Neural cell (in vitro differentiated cells): ENCODE results near the gene CDCA3. TPM values are rescaled to one million over a fixed set of nuclear protein-coding genes. Genes with fewer than 3 reads are reported as not detected.
"Not testable (repeated sequence)": the region's sequence is repeated elsewhere in the genome, so short reads cannot be mapped to it uniquely, and the experiment has no call there.

Source experiments
- H2AFZ ChIP-seq: fragments of 200-600, 300-800 bp; sonication (generic), shearing (Covaris generic); 2 replicates; pipeline ENCODE4 v1.6.0; 2014; ENCODE audit warnings: low read depth, mild to moderate bottlenecking, antibody characterized with exemption, low read length, moderate library complexity
- H3F3A ChIP-seq: fragments of 200-600 bp; shearing (Covaris generic); 2 replicates; pipeline ENCODE4 v1.6.1; 2016; ENCODE audit warnings: mild to moderate bottlenecking, moderate library complexity, mixed read lengths, antibody characterized with exemption, low read length; ENCODE audit not compliant: insufficient read depth, poor library complexity, severe bottlenecking
- H3K27ac ChIP-seq: fragments of 200-600, 300-800 bp; sonication (generic), shearing (Covaris generic); 2 replicates; pipeline ENCODE4 v1.5.1; 2014; ENCODE audit warnings: mild to moderate bottlenecking, low read length, moderate library complexity
- H3K27me3 ChIP-seq: fragments of 300-800, 200-600 bp; sonication (generic), shearing (Covaris generic); 2 replicates; pipeline ENCODE4 v1.6.0; 2014; ENCODE audit warnings: mild to moderate bottlenecking, low read depth, low read length, moderate library complexity; ENCODE audit not compliant: insufficient read depth
- H3K36me3 ChIP-seq: fragments of 300-800, 200-600 bp; sonication (generic), shearing (Covaris generic); 2 replicates; pipeline ENCODE4 v1.5.1; 2014; ENCODE audit warnings: mild to moderate bottlenecking, antibody characterized with exemption, low read length, moderate library complexity; ENCODE audit not compliant: insufficient read depth
- H3K4me2 ChIP-seq: fragments of 300-800, 200-600 bp; sonication (generic), shearing (Covaris generic); 2 replicates; pipeline ENCODE4 v1.6.0; 2014; ENCODE audit warnings: mild to moderate bottlenecking, low read length
- H3K4me3 ChIP-seq: fragments of 300-800, 200-600 bp; sonication (generic), shearing (Covaris generic); 2 replicates; pipeline ENCODE4 v1.5.1; 2014; ENCODE audit warnings: mild to moderate bottlenecking, low read length, moderate library complexity
- H3K79me2 ChIP-seq: fragments of 200-600 bp; shearing (Covaris generic); replicated peaks from 2 replicates; pipeline ENCODE4 v1.6.0; 2014; ENCODE audit warnings: mild to moderate bottlenecking, low read length, moderate library complexity; ENCODE audit not compliant: insufficient read depth
- H3K9ac ChIP-seq: fragments of 300-800, 200-600 bp; sonication (generic), shearing (Covaris generic); 2 replicates; pipeline ENCODE4 v1.6.1; 2016; ENCODE audit warnings: mild to moderate bottlenecking, low read length, mixed read lengths
- H3K9me2 ChIP-seq: fragments of 200-600 bp; shearing (Covaris generic); 2 replicates; pipeline ENCODE4 v1.6.1; 2016; ENCODE audit warnings: mild to moderate bottlenecking, low read length, mixed read lengths; ENCODE audit not compliant: insufficient read depth
- H3K9me3 ChIP-seq: fragments of 200-600, 300-800 bp; sonication (generic), shearing (Covaris generic); 2 replicates; pipeline ENCODE4 v1.6.1; 2016; ENCODE audit warnings: mild to moderate bottlenecking, mixed run types, low read length, moderate library complexity, mixed read lengths
- H4K20me1 ChIP-seq: fragments of 200-600 bp; shearing (Covaris generic); 2 replicates; pipeline ENCODE4 v1.6.1; 2016; ENCODE audit warnings: mild to moderate bottlenecking, mixed run types; ENCODE audit not compliant: insufficient read depth
- CTCF ChIP-seq: fragments of 450-650 bp; IDR thresholded peaks from 2 replicates; pipeline ENCODE4 v1.5.1; 2014; ENCODE audit warnings: antibody characterized with exemption, mild to moderate bottlenecking, moderate library complexity; ENCODE audit not compliant: poor library complexity, severe bottlenecking
- EP300 ChIP-seq: fragments of 450-650 bp; conservative IDR thresholded peaks from 2 replicates; pipeline ENCODE4 v1.6.1; 2014; ENCODE audit warnings: antibody characterized with exemption, mild to moderate bottlenecking, moderate library complexity; ENCODE audit not compliant: poor library complexity, severe bottlenecking
- EZH2 ChIP-seq: fragments of 200-600, 300-800 bp; shearing (Covaris generic), sonication (generic); IDR thresholded peaks from 2 replicates; pipeline ENCODE4 v1.6.1; 2014; ENCODE audit warnings: antibody characterized with exemption, low read length, borderline replicate concordance, mild to moderate bottlenecking; ENCODE audit not compliant: insufficient read depth, poor library complexity, severe bottlenecking
- MXI1 ChIP-seq: fragments of 450-650 bp; conservative IDR thresholded peaks from 2 replicates; pipeline ENCODE4 v1.6.1; 2014; ENCODE audit warnings: antibody characterized with exemption, mild to moderate bottlenecking; ENCODE audit not compliant: poor library complexity, severe bottlenecking
- POLR2AphosphoS5 ChIP-seq: IDR thresholded peaks from 2 replicates; pipeline ENCODE4 v1.6.1; 2012
- RAD21 ChIP-seq: fragments of 450-650 bp; conservative IDR thresholded peaks from 2 replicates; pipeline ENCODE4 v1.6.1; 2014; ENCODE audit warnings: antibody characterized with exemption, mild to moderate bottlenecking, moderate library complexity
- REST ChIP-seq: IDR thresholded peaks from 2 replicates; pipeline ENCODE4 v1.6.1; 2012; ENCODE audit warnings: borderline replicate concordance
- SMC3 ChIP-seq: fragments of 450-650 bp; conservative IDR thresholded peaks from 2 replicates; pipeline ENCODE4 v1.6.1; 2014; ENCODE audit warnings: antibody characterized with exemption, mild to moderate bottlenecking, moderate library complexity; ENCODE audit not compliant: poor library complexity
- TAF1 ChIP-seq: IDR thresholded peaks from 2 replicates; pipeline ENCODE4 v1.6.1; 2012; ENCODE audit warnings: low read depth
- polyA plus RNA-seq: library from polyadenylated mRNA; depleted of rRNA; stranded (reverse); fragments of >200 nt; gene quantifications from 2 replicates; pipeline ENCODE4 v1.2.3, GENCODE V29; 2014

CDCA3 gene
- polyA plus RNA-seq, 1 donor from 2014 or later = 7.3 TPM

DNA sequence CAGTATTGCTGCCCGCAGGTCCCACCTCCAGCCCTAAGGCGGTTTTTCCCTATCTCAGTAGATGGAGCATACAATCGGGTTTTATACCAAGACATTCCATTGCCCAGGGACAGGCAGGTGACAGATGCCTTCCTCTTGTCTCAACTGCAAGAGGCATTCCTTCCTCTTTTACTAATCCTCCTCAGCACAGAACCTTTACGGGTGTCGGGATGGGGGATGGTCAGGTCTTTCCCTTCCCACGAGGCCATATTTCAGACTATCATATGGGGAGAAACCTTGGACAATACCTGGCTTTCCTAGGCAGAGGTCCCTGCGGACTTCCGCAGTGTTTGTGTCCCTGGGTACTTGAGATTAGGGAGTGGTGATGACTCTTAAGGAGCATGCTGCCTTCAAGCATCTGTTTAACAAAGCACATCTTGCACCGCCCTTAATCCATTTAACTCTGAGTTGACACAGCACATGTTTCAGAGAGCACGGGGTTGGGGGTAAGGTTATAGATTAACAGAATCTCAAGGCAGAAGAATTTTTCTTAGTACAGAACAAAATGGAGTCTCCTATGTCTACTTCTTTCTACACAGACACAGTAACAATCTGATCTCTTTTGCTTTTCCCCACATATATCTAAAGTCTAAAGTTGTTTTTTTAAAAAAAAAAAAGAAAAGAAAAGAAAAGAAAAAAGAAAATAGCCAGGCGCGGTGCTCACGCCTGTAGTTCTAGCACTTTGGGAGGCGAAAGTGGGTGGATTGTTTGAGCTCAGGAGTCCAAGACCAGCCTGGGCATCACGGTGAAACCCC lies 35.3 kb upstream of the CDCA3 start:
- H3K79me2 ChIP-seq, H3F3A ChIP-seq, H3K27me3 ChIP-seq, H3K36me3 ChIP-seq, H3K9me2 ChIP-seq, H3K9me3 ChIP-seq, H3K9ac ChIP-seq, H3K4me3 ChIP-seq, H3K27ac ChIP-seq, H4K20me1 ChIP-seq, H2AFZ ChIP-seq, H3K4me2 ChIP-seq: not testable (repeated sequence)

DNA sequence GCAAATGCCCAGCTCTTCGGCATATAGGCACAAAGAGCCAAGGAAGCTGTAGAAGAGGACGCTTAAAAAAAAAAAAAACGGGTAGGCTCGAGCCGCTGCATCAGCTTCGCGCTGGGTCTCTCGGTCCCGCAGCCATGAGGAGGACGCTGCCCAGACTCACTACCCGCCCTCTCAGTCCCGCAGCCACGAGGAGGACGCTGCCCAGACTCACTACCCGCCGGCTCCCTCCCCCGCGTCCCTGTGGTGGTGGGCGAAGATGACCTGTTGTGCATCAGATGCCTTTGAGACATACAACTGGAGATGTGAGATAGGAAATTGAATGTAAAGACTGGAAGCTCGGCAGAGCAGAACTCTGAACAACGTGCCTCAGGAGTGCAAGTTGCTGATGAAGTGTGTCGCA lies 33.5 kb upstream of the CDCA3 start:
- H4K20me1 ChIP-seq = no peaks in the 10 kb centered on the region
- H3K36me3 ChIP-seq = no peaks in the 10 kb centered on the region
- TF ChIP-seq REST (no peak), EZH2 (no peak), MXI1 (no peak), CTCF (no peak), POLR2AphosphoS5 (no peak), TAF1 (no peak), RAD21 (no peak), EP300 (no peak), SMC3 (no peak)
- no peak overlapping the region for H2AFZ ChIP-seq
- H3K9me2 ChIP-seq = no peaks in the 10 kb centered on the region
- no peak overlapping the region for H3K4me2 ChIP-seq
- H3K4me3 ChIP-seq = no peak overlapping the region
- no peaks in the 10 kb centered on the region for H3K79me2 ChIP-seq
- H3K27me3 ChIP-seq = no peaks in the 10 kb centered on the region
- no peak overlapping the region for H3K27ac ChIP-seq
- H3F3A ChIP-seq = no peaks in the 10 kb centered on the region
- no peaks in the 10 kb centered on the region for H3K9me3 ChIP-seq
- H3K9ac ChIP-seq = no peak overlapping the region
